ENCODE measurements around the gene ARHGAP35.

The ARHGAP35 gene

GRCh38 chr19:46902402-46902766, 41.6 kb downstream of the ARHGAP35 start:
- no peak for DNase-seq (ENCODE audit: low read depth in 2 of 2)

GRCh38 chr19:46903458-46903857, 42.7 kb downstream of the ARHGAP35 start:
- DNase-seq (ENCODE audit: low read depth in 2 of 2): no peak

GRCh38 chr19:46904114-46905060, 43.6 kb downstream of the ARHGAP35 start:
- no peak for DNase-seq (ENCODE audit: low read depth in 2 of 2)

GRCh38 chr19:46906221-46906620, 45.4 kb downstream of the ARHGAP35 start:
- DNase-seq (ENCODE audit: low read depth in 2 of 2): no peak

GRCh38 chr19:46907880-46908279, 47.1 kb downstream of the ARHGAP35 start:
- DNase-seq (ENCODE audit: low read depth in 2 of 2): no peak

GRCh38 chr19:46909356-46909755, 48.6 kb downstream of the ARHGAP35 start:
- no peak for DNase-seq (ENCODE audit: low read depth in 2 of 2)
